Activated CD8-positive, alpha-beta T cell treated with anti-CD3 and anti-CD28 coated beads for 36 hours (primary cell): ENCODE data around the gene CLPSL2. TPM values are rescaled to one million over a fixed set of nuclear protein-coding genes. Genes with fewer than 3 reads are reported as not detected.

Experiments used
- ATAC-seq: fragments of 200-7000 bp; cut with Tn5 transposase; one replicate; pipeline ENCODE4 v1.10.0; 2021; ENCODE audit warnings: mild to moderate bottlenecking, moderate library complexity
- CTCF ChIA-PET: fragments of 350-600 bp; sonication (Branson Sonifier 250); formaldehyde crosslinking; loops from one replicate; lab custom pipeline; 2021; ENCODE audit warnings: antibody characterized with exemption; lab: Charles Lee
- POLR2A ChIA-PET: fragments of 350-600 bp; sonication (Branson Sonifier 250); formaldehyde crosslinking; loops from one replicate; lab custom pipeline; 2021; ENCODE audit warnings: antibody characterized with exemption; lab: Charles Lee
- DNase-seq: peaks from one replicate; pipeline ENCODE4 v3.0.0-alpha.2; 2020
- H3K27ac Mint-ChIP-seq: one replicate; pipeline ENCODE4 v1.8.0; 2021; ENCODE audit warnings: mild to moderate bottlenecking, mixed read lengths
- H3K27me3 Mint-ChIP-seq: one replicate; pipeline ENCODE4 v1.8.0; 2021; ENCODE audit warnings: mixed read lengths
- H3K36me3 Mint-ChIP-seq: one replicate; pipeline ENCODE4 v1.8.0; 2021; ENCODE audit warnings: low read depth, mixed read lengths
- H3K4me1 Mint-ChIP-seq: one replicate; pipeline ENCODE4 v1.8.0; 2021; ENCODE audit warnings: low read depth, mixed read lengths
- H3K4me3 Mint-ChIP-seq: one replicate; pipeline ENCODE4 v1.8.0; 2021; ENCODE audit warnings: mild to moderate bottlenecking, moderate library complexity, mixed read lengths
- H3K9me3 Mint-ChIP-seq: one replicate; pipeline ENCODE4 v1.8.0; 2021; ENCODE audit warnings: mixed read lengths
- intact Hi-C: fragments of 100-400 bp; cut with micrococcal nuclease; formaldehyde crosslinking; loops from one replicate; pipeline ENCODE4 v1.10.0; 2022
- total RNA-seq, 2 experiments: library from RNA; stranded (reverse); gene quantifications; one replicate each; pipeline ENCODE4 v1.2.3, GENCODE V29; 2021
- TF ChIP-seq, protein P1 (sequence below): fragments of 200-600 bp; IDR thresholded peaks from one replicate; pipeline ENCODE4 v1.8.0; 2022; ENCODE audit warnings: antibody characterized with exemption, mild to moderate bottlenecking

The CLPSL2 gene
- total RNA-seq, 2 experiments from 2014 or later: not detected

DNA sequence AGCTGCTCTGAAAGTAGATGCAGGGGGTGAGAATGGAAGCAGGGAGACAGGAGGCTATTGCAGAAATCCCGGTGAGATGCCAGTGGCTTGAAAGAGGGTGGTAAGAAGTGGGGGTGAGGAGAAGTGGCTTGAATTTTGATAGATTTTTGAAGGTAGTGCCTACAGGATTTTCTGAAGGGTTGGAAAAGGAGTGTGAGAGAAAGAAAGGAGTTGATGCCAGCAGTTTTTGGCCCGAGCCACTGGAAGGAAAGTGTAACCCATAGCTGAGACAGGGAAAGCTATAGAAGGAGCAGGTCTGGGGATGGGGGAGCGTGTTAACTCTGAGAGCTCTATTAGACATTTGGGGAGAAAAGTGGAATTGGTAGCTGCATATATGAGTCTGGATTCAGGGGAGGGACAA is 29.9 kb upstream of the CLPSL2 start:
- H3K27ac Mint-ChIP-seq: no peak overlapping the region
- TF ChIP-seq, protein P1, sequence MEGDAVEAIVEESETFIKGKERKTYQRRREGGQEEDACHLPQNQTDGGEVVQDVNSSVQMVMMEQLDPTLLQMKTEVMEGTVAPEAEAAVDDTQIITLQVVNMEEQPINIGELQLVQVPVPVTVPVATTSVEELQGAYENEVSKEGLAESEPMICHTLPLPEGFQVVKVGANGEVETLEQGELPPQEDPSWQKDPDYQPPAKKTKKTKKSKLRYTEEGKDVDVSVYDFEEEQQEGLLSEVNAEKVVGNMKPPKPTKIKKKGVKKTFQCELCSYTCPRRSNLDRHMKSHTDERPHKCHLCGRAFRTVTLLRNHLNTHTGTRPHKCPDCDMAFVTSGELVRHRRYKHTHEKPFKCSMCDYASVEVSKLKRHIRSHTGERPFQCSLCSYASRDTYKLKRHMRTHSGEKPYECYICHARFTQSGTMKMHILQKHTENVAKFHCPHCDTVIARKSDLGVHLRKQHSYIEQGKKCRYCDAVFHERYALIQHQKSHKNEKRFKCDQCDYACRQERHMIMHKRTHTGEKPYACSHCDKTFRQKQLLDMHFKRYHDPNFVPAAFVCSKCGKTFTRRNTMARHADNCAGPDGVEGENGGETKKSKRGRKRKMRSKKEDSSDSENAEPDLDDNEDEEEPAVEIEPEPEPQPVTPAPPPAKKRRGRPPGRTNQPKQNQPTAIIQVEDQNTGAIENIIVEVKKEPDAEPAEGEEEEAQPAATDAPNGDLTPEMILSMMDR: no peak
- no peaks in the 10 kb centered on the region for H3K27me3 Mint-ChIP-seq

DNA sequence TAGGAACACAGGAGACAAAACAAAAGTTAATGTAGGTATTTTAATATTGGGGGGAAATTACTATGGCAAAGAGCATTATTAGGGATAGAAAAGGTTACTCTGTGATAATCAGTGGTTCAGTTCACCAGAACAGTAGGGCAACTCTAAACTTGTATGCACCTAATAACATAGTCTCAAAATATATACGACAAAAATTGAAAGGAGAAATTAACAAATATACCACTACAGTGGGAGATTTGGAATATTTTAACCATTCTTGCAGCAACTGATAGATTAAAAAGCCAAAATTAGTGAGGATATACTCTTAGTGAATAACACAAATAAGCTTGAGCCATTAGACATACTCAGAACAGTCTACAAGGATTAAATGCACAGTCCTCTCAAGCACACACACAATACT is 28.5 kb upstream of the CLPSL2 start:
- H3K27me3 Mint-ChIP-seq: no peaks in the 10 kb centered on the region
- CTCF ChIA-PET: interaction anchor here (1.4 kb wide), 1 partner anchor 9 kb away, joined by 3 read pairs; no protein-coding TSS in a partner anchor
- peaks cover 2% of the 10 kb centered on the region for H3K4me1 Mint-ChIP-seq
- H3K27ac Mint-ChIP-seq: no peak overlapping the region
- TF ChIP-seq, protein P1: no peak
- POLR2A ChIA-PET: no interaction called here
- DNase-seq (no peak), ATAC-seq (no peak)
- peaks cover 6% of the 10 kb centered on the region for H3K9me3 Mint-ChIP-seq
- no peak overlapping the region for H3K4me3 Mint-ChIP-seq
- intact Hi-C loops: no loop called here
- peaks cover 2% of the 10 kb centered on the region for H3K36me3 Mint-ChIP-seq

More for the DNA sequence above, 29.9 kb upstream of the CLPSL2 start:
- no peak overlapping the region for H3K4me3 Mint-ChIP-seq
- ChIA-PET POLR2A (interaction anchor here (1.0 to 1.1 kb wide), 2 partner anchors 8 to 161 kb away, joined by 3 to 4 read pairs; no protein-coding TSS in a partner anchor), CTCF (interaction anchor here (0.6 to 1.5 kb wide), 2 partner anchors 9 to 10 kb away, joined by 3 to 5 read pairs; partner anchors contain the start of gene ARMC12)
- ATAC-seq (no peak), DNase-seq (no peak)
- H3K4me1 Mint-ChIP-seq: no peaks in the 10 kb centered on the region
- intact Hi-C loops: no loop called here
- H3K9me3 Mint-ChIP-seq: peaks cover 6% of the 10 kb centered on the region
- H3K36me3 Mint-ChIP-seq: peaks cover 2% of the 10 kb centered on the region

DNA sequence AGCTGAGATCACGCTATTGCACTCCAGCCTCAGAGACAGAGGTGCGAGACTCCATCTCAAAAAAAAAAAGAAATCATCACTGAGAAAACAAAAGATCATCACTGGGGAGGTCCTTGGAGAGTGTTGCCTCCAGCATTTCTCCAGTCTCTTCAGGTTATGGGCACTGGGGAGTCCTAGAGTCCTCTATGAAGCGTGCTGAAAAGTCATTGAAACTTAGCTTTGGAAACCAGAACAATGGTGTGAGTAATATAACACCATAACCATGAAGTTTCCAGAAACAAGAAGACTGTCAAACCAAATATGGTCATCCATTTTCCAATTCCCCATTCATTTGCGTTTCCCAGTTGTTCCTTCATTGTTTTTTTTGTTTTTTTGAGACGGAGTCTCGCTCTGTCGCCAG is 25.8 kb upstream of the CLPSL2 start:
- TF ChIP-seq, protein P1: no peak
- no peak for ATAC-seq
- ChIA-PET CTCF (interaction anchor here (1.1 kb wide), 1 partner anchor 33 kb away, joined by 3 read pairs; no protein-coding TSS in a partner anchor), POLR2A (no interaction called here)
- H3K4me1 Mint-ChIP-seq: peaks cover 2% of the 10 kb centered on the region
- no peak overlapping the region for H3K4me3 Mint-ChIP-seq
- peaks cover 2% of the 10 kb centered on the region for H3K36me3 Mint-ChIP-seq
- intact Hi-C loops: no loop called here
- H3K27ac Mint-ChIP-seq: no peak overlapping the region
- H3K9me3 Mint-ChIP-seq: peaks cover 6% of the 10 kb centered on the region
- no peak for DNase-seq
- H3K27me3 Mint-ChIP-seq: no peaks in the 10 kb centered on the region

DNA sequence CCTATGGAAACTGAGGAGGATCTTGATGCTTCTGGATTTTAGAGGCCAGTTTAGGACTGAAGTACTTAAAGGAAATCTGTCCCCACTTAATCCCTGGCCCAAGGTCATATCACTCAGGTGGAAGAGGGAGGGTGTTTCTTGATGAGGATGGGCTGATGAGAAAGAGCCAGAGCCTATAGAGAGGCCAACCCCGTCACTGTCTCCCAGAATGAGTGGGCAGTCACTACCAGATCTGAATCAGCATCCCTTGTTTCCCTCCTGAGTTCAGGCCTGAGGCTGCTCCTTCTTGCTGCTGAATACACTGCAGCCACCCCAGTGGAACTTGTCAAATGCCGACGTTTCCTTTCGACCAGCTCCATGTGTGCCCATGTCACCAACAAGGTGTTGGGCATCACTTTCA is 24.8 kb upstream of the CLPSL2 start:
- Mint-ChIP-seq H3K36me3 (peaks cover 2% of the 10 kb centered on the region), H3K4me3 (no peak overlapping the region), H3K4me1 (peaks cover 2% of the 10 kb centered on the region), H3K9me3 (peaks cover 6% of the 10 kb centered on the region), H3K27me3 (no peaks in the 10 kb centered on the region), H3K27ac (no peak overlapping the region)
- DNase-seq: peak; percentile 42
- POLR2A ChIA-PET: no interaction called here
- ATAC-seq: peak; percentile 53
- TF ChIP-seq, protein P1: no peak
- CTCF ChIA-PET: interaction anchor here (2.2 kb wide), 1 partner anchor 229 kb away, joined by 5 read pairs; no protein-coding TSS in a partner anchor
- intact Hi-C loops: no loop called here

DNA sequence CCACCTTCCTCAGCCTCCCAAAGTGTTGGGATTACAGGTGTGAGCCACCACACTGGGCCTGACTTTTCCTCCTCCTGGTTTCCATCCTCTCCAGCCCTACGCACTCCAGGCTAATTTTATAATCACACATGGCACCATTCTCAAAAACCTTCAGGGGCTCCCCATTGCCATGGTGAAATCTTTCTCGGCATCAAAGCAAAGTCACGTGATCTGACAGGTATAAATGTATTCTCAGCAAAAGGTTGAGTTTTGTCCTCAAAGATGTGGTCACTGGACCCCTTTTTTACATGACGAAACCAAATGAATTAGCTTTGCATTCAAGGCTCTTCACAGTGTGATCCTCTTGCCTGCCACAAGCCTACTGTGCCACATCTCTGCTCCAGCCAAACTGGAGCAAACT is 24.1 kb upstream of the CLPSL2 start:
- DNase-seq: no peak
- ChIA-PET CTCF (interaction anchor here (2.2 kb wide), 1 partner anchor 230 kb away, joined by 5 read pairs; no protein-coding TSS in a partner anchor), POLR2A (no interaction called here)
- intact Hi-C loops: no loop called here
- ATAC-seq: no peak
- H3K4me3 Mint-ChIP-seq: no peak overlapping the region
- peaks cover 2% of the 10 kb centered on the region for H3K36me3 Mint-ChIP-seq
- no peaks in the 10 kb centered on the region for H3K27me3 Mint-ChIP-seq
- H3K27ac Mint-ChIP-seq: no peak overlapping the region
- H3K9me3 Mint-ChIP-seq: peaks cover 6% of the 10 kb centered on the region
- peaks cover 2% of the 10 kb centered on the region for H3K4me1 Mint-ChIP-seq
- TF ChIP-seq, protein P1: no peak
